GM18868 (cell line): Measurements from ENCODE around the gene RNASE3.
A peak's percentile ranks its signal among the peaks of the same experiment; 100 is the strongest.
"Not testable (repeated sequence)": the region's sequence is repeated elsewhere in the genome, so short reads cannot be mapped to it uniquely, and the experiment has no call there.

Source experiments
- ATAC-seq: cut with Tn5 transposase; IDR thresholded peaks from one replicate; pipeline ENCODE4 v1.9.1; 2021; ENCODE audit warnings: mild to moderate bottlenecking, moderate library complexity; ENCODE audit not compliant: unreplicated experiment

RNASE3 gene

GRCh38 chr14:20891126-20891825 lies at the start of gene RNASE3:
TSS of gene RNASE3 (plus strand) at chr14:20891385. CDS start at chr14:20891687, 302 bp downstream.
- not testable (repeated sequence) for ATAC-seq

DNA sequence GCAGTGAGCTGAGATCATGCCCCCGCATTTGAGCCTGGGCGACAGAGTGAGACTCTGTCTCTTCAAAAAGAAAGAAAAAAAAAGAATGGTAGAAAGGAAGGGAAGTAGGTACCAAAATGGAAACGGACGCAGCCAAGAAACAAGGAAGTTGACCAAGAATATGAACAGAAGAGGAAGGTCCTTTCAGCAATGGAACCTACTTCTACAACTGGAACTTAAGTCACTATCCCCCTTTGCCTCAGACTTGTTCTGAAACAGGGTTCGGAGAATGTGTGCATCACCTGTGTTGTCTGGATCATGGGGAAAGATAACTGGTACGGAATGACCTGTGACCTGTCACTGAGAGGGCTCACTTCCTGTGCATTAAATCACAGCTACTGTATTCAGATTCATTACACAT lies 44.6 kb upstream of the RNASE3 start:
- no peak for ATAC-seq

DNA sequence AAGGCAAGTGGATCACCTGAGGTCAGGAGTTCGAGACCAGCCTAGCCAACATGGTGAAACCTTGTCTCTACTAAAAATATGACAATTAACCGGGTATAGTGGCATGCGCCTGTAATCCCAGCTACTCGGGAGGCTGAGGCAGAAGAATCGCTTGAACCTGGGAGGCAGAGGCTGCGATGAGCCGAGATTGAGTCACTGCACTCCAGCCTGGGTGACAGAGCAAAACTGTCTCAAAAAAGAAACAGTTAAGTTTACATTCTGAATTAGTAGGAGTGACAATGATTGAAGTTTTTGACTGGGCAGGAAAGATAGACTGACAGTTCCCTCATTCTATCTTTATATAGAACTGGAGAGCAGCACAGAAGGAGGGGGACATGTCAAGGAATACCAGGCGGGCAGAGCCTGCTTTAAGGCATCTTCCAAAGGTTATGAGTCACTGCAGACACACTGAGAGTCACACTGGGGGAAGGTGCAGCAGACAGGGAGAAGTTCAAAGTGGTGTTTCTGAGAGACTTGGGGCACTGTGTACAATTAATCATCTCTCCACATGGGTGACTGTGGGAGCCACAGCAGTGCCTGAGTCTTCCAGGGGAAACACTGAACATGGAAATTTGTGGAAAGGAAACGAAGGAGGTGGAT lies 42.8 kb upstream of the RNASE3 start:
- ATAC-seq, result no peak

DNA sequence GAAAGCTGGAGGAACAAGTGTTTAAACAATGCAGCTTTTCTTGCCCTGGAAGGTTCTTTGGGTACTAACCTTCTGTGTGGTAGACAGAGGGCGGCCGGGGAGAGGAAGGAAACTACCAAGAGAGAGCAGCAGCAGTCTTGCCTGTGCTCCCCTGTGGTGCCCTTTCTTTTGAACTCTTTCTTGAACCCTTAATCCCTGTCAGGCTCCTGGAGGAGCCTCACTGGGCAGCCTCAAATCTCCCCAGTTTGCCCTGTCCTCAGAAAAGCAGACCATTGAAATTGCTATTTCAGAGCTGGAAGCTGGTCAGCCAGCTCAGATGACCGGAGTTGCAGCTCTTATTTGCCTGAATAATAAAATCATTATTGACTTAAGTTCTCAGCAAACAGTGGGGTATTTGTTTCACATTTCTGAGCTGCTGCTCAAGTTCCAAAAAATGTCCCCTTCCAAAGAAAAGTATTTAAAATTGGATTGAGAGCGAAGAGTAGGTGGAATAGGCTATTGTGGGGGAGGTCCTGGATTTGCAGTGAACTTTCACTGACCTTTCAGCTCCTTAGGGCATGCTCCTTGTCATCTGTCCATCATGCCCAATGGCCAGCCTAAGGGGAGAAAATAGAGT lies 42.1 kb upstream of the RNASE3 start:
- ATAC-seq, result no peak

DNA sequence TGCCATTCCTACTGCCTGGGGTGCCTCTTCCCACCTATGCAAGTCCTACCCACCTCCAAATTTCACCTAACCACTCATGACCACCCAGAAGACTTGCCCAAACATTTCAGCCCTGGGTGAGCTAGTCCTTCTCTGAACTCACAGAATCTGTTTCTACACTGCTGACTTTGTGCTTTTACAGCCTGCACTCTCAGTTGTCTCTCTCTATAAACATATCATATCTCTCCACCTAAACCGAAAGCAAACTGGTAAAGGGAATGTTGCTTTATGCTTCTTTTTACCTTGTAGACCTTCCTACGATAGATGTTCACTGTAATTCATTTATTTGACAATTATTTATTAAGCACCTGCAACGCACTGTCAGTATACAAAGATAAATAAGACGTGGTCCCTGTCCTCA lies 38.1 kb upstream of the RNASE3 start:
- no peak for ATAC-seq

DNA sequence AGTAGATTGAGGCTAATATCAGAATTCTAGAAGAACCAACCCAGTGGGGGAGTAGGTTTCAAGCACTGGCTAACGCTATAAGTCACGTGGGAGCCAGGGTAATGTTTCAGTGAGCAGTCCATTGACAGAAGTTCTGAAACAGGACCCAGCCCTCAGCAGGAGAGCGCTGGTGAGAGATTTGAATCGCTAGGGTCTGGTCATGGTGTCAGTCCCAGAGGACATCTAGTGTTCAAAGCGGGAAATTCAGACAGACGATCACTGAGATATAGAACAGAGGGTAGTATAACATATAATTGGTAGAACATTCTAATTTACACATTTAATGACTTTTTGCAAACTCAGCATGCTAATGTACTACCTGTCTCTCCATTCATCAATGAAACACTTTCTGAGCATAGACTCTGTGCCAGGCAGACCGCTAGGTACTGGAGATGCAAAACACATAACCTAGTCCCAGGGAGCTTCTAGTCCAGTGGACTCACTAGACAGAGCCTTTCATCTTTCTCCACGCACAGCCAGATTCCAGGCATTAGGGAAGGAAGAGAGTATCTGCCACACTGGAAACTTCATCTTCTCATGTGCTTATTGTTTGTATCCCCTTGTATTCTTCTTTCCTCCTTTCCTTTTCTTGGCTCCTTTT lies 35.4 kb upstream of the RNASE3 start:
- peak; percentile 91 for ATAC-seq

- no peak for ATAC-seq
Observed at GRCh38 chr14:20857207-20857606, 34.0 kb upstream of the RNASE3 start.

- peak; percentile 48 for ATAC-seq
Observed at GRCh38 chr14:20857630-20858261, 33.4 kb upstream of the RNASE3 start.

- ATAC-seq, result no peak
Observed at GRCh38 chr14:20866194-20866593, 25.0 kb upstream of the RNASE3 start.

- no peak for ATAC-seq
Observed at GRCh38 chr14:20866963-20867362, 24.2 kb upstream of the RNASE3 start.

GRCh38 chr14:20873370-20874177 lies 17.6 kb upstream of the RNASE3 start:
- ATAC-seq, result peak; percentile 74

DNA sequence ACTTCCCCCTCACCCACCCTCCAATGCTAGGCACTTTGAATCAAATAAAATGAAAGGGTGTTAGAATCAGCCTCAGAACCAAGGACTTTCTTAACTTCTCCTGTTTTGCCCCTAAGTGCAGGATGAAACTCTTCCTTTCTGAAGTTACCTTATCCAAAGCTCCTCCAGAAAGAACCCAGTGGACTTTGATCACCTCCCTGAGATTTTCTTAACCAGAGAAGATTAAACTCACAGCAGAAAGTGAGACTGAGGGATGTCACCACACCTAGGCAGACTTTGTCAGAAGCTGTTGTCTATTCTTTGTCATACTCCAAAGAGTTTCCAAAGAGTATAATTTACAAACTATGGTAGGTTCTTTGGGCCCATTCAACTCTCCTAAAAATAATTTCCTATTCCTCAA lies 14.2 kb upstream of the RNASE3 start:
- ATAC-seq, result no peak

- no peak for ATAC-seq
Observed at GRCh38 chr14:20878695-20879094, 12.5 kb upstream of the RNASE3 start.

DNA sequence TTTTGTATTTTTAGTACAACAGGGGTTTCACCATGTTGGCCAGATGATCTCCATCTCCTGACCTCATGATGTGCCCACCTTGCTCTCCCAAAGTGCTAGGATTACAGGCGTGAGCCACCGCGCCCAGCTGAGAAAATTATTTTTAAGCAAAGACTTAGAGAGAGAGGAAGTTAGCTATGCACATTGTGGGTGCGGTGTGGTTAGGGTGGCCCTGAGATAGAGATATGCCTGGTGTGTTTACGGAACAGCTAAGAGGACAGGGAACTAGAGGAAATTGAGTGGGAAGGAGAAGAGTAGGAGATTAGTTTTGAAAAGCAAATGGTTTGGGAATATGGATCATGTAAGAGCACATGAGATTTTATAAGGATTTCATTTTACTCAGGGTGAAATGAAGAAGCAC lies 10.0 kb upstream of the RNASE3 start:
- not testable (repeated sequence) for ATAC-seq

GRCh38 chr14:20882787-20883186 lies 8.4 kb upstream of the RNASE3 start:
- not testable (repeated sequence) for ATAC-seq

- not testable (repeated sequence) for ATAC-seq
Observed at GRCh38 chr14:20888411-20888810, 2.8 kb upstream of the RNASE3 start.

DNA sequence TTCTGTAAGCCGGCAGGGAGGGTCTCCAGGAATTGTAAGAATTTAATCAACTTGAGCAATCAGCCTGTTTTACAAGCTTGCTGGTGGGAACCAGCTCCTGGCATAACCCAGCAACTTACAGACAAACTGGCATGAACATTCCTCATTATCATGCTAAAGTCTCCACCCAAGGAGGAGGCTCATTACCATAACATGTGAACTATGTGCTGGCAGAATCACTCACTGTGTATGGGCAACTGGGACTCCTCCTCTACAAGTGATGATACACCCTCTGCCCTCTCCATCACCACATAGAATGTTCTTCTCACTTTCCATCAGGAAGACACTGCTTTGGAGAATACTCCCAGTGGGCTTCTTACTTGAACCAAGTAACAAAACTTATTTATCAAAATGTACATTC lies 4.1 kb downstream of the RNASE3 start:
- not testable (repeated sequence) for ATAC-seq

- ATAC-seq, result no peak
Observed at GRCh38 chr14:20904393-20905029, 13.3 kb downstream of the RNASE3 start.

DNA sequence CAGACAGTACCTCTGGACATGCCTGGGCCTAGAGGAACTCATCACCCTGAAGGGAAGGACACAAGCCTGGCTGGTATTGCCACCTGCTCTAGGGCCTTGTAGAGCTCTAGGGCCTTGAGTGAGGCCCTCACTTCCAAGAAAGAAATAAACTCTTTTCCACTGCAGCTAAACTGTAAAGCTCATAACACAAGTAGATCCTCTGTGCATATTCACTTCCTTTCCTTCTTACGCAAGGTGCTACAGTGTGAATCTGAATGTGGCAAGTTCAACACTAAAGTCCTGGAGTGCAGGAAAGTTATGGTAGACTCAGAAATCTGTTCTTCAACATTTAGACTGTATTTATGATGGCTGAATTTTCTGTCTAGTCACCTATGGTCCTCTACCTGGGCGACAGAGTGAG lies 14.5 kb downstream of the RNASE3 start:
- ATAC-seq, result no peak

GRCh38 chr14:20907214-20907613 lies 16.0 kb downstream of the RNASE3 start:
- no peak for ATAC-seq
